Coronary artery (tissue), 2 donors: ENCODE data around the gene AIMP1.
"Not testable (repeated sequence)": the region's sequence is repeated elsewhere in the genome, so short reads cannot be mapped to it uniquely, and the experiment has no call there.

Experiments
- DNase-seq: peaks from one replicate; pipeline ENCODE4 v3.0.0-alpha.2; 2017; ENCODE audit warnings: low spot score
- H3K27ac ChIP-seq, 2 donors: fragments of 200-600 bp; sonication (generic); one replicate each; pipeline ENCODE4 v1.5.1; 2016 to 2019
- H3K4me3 ChIP-seq: fragments of 200-600 bp; sonication (generic); 2 replicates; pipeline ENCODE4 v1.5.1; 2016; ENCODE audit warnings: mild to moderate bottlenecking, moderate library complexity
- TF ChIP-seq, protein P1 (sequence below): fragments of 200-600 bp; sonication (generic); IDR thresholded peaks from one replicate; pipeline ENCODE4 v1.5.1; 2019; ENCODE audit warnings: antibody characterized with exemption

The AIMP1 gene

DNA sequence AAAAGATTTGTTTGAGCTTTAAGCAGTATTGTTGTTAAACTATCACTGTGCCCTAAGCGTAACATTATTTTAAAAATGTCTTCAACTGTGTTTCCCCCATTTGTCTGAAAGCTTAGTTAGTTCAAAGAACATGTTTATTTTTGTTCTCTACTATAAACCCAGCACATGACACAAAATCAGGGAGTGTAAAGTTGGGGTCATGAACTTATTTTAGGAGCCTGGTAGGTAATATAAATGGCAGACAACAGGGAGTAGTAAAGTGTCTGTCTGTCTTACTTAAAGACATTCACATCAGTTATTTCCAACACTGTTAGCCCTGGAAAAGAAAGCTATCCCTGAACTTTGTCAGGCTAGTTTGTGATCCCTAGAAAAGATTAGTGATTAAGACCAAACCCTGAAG lies 3.9 kb downstream of the AIMP1 start:
- TF ChIP-seq, protein P1, sequence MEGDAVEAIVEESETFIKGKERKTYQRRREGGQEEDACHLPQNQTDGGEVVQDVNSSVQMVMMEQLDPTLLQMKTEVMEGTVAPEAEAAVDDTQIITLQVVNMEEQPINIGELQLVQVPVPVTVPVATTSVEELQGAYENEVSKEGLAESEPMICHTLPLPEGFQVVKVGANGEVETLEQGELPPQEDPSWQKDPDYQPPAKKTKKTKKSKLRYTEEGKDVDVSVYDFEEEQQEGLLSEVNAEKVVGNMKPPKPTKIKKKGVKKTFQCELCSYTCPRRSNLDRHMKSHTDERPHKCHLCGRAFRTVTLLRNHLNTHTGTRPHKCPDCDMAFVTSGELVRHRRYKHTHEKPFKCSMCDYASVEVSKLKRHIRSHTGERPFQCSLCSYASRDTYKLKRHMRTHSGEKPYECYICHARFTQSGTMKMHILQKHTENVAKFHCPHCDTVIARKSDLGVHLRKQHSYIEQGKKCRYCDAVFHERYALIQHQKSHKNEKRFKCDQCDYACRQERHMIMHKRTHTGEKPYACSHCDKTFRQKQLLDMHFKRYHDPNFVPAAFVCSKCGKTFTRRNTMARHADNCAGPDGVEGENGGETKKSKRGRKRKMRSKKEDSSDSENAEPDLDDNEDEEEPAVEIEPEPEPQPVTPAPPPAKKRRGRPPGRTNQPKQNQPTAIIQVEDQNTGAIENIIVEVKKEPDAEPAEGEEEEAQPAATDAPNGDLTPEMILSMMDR, result no peak
- DNase-seq, result no peak
- H3K4me3 ChIP-seq, result no peak overlapping the region
- H3K27ac ChIP-seq, result no peak overlapping the region

DNA sequence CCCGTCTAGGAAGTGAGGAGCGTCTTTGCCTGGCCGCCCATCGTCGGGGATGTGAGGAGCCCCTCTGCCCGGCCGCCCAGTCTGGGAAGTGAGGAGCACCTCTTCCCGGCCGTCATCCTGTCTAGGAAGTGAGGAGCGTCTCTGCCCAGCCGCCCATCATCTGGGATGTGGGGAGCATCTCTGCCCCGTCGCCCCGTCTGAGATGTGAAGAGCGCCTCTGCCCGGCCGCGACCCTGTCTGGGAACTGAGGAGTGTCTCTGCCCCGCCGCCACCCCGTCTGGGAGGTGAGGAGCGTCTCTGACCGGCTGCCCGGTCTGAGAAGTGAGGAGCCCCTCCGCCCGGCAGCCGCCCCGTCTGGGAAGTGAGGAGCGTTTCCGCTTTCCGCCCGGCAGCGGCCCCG lies 4.8 kb downstream of the AIMP1 start:
- not testable (repeated sequence) for H3K27ac ChIP-seq, DNase-seq

DNA sequence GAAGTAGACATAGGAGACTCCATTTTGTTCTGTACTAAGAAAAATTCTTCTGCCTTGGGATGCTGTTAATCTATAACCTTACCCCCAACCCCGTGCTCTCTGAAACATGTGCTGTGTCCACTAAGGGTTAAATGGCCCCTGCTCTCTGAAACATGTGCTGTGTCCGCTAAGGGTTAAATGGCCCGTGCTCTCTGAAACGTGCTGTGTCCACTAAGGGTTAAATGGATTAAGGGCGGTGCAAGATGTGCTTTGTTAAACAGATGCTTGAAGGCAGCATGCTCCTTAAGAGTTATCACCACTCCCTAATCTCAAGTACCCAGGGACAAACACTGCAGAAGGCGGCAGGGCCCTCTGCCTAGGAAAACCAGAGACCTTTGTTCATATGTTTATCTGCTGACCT lies 5.5 kb downstream of the AIMP1 start:
- not testable (repeated sequence) for H3K27ac ChIP-seq, H3K4me3 ChIP-seq, DNase-seq

More for the DNA sequence above, 4.8 kb downstream of the AIMP1 start:
- H3K4me3 ChIP-seq, result not testable (repeated sequence)

DNA sequence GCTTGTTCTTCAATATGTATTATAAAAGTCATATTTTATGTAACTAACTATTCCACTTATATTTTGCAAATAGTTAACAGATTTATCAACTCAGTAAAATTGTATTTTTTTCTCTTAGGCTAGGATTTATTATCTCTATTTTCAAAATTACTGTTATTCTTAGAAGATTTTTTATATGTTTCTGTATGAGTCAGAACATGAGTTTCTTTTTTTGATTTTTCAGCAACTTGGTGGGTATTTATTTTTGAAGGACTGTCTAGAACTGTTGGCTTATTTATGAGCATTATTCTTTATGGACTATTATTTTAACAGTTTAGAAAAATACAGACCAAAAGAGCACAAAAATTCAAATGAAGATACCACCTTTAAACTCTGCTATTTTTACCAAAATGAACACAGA lies 6.8 kb downstream of the AIMP1 start:
- TF ChIP-seq, protein P1, result no peak
- DNase-seq, result no peak
- no peak overlapping the region for H3K4me3 ChIP-seq
- no peak overlapping the region for H3K27ac ChIP-seq

DNA sequence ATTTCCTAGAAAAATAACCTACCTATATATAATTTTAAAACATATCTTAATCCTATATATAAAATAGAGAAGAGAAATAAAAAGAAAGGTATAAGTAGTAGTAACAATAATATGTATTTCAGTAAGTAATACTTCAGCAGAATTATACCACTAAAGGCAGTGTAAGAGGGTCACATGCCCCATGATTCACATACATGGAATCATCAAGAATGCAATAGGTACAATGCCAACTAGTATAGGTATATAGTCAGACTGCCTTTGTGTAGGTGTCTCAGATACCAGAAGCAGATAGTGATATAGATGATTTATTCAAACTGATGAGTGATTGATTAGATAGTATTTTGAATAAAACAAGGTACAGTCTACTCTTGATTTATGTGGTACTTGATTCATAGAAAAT lies 9.4 kb downstream of the AIMP1 start:
- H3K4me3 ChIP-seq, result no peak overlapping the region
- DNase-seq, result no peak
- no peak overlapping the region for H3K27ac ChIP-seq
- TF ChIP-seq, protein P1, result no peak

DNA sequence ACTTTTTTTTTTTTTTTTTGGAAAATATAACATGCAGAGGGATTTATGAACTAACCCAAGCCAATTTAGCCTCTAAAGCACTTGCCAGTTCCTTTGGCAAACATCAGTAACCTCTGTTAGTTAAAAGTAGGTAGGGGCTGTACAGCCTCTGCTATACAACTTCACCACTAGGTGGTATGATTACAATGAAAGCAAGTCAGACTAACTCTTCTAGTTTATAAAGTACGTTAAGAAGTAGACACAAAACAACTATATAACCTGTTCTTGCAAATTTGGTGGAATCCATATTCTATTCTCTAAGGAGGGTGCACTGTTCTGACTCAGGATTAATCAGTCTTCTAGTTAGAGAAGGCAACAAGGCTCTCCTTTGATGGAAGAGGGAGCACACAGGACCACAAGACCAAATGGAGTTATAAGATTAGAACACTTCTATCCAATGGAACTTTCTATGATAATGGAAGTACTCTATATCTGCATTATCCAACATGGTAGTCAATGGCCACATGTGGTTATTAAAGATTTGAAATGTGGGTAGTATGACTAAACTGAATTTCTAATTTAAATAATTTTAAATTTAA lies 12.8 kb downstream of the AIMP1 start:
- no peak for DNase-seq
- Histone ChIP-seq H3K4me3 (no peak overlapping the region), H3K27ac (no peak overlapping the region)
- TF ChIP-seq, protein P1, result peak; percentile 25

DNA sequence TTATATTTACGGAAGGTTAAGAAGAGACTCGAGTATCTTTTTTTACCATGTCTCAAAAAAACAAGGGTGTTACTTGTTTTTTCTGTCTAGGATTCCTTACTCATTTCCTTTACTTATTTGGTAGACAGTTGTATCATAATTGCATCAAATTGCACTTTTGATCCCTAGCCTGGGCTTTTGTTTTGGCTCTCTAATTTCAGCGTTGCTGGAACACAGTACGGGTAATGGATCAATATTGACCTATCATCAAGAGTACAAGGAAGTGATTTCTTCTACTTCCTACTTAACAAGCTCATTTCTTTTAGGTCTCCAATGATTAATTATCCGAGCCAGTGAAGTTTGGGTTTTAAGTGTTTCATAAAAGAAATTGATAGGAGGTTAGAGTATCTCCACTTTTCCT lies 16.8 kb downstream of the AIMP1 start:
- H3K27ac ChIP-seq, result no peak overlapping the region
- TF ChIP-seq, protein P1, result no peak
- no peak overlapping the region for H3K4me3 ChIP-seq
- no peak for DNase-seq

DNA sequence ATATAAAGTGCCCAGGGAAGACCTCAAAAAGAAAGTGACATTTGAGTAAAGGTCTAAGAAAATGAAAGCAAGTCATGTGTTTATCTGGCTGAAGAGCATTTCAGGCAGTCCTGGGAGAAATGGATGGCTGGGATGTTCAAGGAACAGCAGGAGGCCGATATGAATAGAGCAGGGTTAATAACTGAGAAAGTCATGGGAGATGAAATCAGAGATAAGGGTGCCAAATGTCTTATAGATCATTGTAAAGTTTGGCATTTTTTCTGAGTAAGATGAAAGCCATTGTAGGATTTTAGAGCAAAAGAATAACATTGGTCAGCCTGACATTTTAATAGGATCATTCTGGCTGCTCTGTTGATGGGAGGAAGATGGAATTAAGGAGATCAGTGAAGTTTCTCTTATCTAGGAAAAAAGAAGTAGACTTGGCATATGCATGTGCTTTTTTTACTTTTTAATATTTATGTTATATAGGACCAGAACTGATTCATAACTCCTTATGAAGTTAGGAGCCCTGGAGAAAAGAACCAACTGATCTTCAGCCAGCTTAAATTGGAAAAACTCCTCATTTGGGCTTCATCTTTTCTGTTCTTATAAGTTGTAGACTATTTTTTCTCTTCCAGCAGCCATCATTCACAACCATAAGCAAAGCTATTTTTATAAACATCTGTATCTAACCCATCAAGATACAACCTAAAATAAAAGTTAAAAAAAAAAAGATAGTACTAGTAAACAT lies 18.6 kb downstream of the AIMP1 start:
- DNase-seq, result no peak
- no peak overlapping the region for H3K27ac ChIP-seq
- H3K4me3 ChIP-seq, result no peak overlapping the region
- TF ChIP-seq, protein P1, result no peak
